ENCODE results near the gene GTF2A1L. TPM values are rescaled to one million over a fixed set of nuclear protein-coding genes. Genes with fewer than 3 reads are reported as not detected.
A peak's percentile ranks its signal among the peaks of the same experiment; 100 is the strongest.

The GTF2A1L gene
- total and polyA plus RNA-seq, 2 experiments from 2014 or later: 0.52 to 4.1 TPM

GRCh38 chr2:48651158-48651790 is 33.6 kb downstream of the GTF2A1L start:
- Histone ChIP-seq H3K4me3 (no peak overlapping the region), H3K27me3 (no peaks in the 10 kb centered on the region), H3K9me3 (ENCODE audit: low read depth) (no peaks in the 10 kb centered on the region), H3K27ac (no peak overlapping the region), H4K20me1 (ENCODE audit: insufficient read depth, poor library complexity, severe bottlenecking) (no peaks in the 10 kb centered on the region), H3K36me3 (replicated peaks; ENCODE audit: insufficient read depth, low read depth) (no peaks in the 10 kb centered on the region), H3K79me2 (no peaks in the 10 kb centered on the region), H3K4me1 (ENCODE audit: insufficient read depth) (no peaks in the 10 kb centered on the region), H3K9me2 (replicated peaks; ENCODE audit: insufficient read depth) (no peaks in the 10 kb centered on the region), H3K4me2 (no peak overlapping the region), H2AFZ (no peak overlapping the region)
- 49% methylated on average over 4 of the region's 4 CpGs for WGBS (ENCODE audit: low lambda C conversion rate, missing lambda C conversion rate)
- TF ChIP-seq CTCF (IDR thresholded peaks at IDR 0.05; ENCODE audit: poor library complexity) (no peak), EZH2 (IDR thresholded peaks at IDR 0.05; ENCODE audit: borderline replicate concordance) (no peak), EZH2phosphoT487 (IDR thresholded peaks at IDR 0.05; ENCODE audit: low read depth, severe bottlenecking, unreplicated experiment) (no peak)
- no peak for DNase-seq (ENCODE audit: low spot score)

DNA sequence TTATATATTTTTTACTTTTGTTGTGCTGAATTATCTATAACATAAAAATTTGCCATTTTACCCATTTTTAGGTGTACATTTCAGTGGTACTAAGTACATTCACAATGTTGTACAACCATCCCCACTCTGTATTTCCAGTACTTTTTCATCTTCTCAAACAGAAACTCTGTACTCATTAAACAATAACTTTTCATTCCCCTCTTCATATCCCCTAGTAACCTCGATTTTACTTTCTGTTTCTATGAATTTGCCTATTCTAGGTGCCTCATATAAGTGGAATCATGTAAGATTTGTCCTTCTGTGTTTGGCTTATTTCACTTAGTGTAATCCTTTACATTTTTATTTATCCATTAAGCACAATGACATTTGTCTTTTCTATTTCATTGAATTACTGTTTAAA is 51.3 kb downstream of the GTF2A1L start:
- 73% methylated on average over 1 of the region's 1 CpG for WGBS (ENCODE audit: low lambda C conversion rate, missing lambda C conversion rate)
- Histone ChIP-seq H3K27ac (no peak overlapping the region), H3K9me2 (replicated peaks; ENCODE audit: insufficient read depth) (no peaks in the 10 kb centered on the region), H2AFZ (no peak overlapping the region), H3K79me2 (no peaks in the 10 kb centered on the region), H3K4me2 (no peak overlapping the region), H4K20me1 (ENCODE audit: insufficient read depth, poor library complexity, severe bottlenecking) (no peaks in the 10 kb centered on the region), H3K36me3 (replicated peaks; ENCODE audit: insufficient read depth, low read depth) (no peaks in the 10 kb centered on the region), H3K9me3 (ENCODE audit: low read depth) (no peaks in the 10 kb centered on the region), H3K4me1 (ENCODE audit: insufficient read depth) (no peaks in the 10 kb centered on the region), H3K27me3 (no peaks in the 10 kb centered on the region), H3K4me3 (no peak overlapping the region)
- DNase-seq (ENCODE audit: low spot score): no peak
- no peak for TF ChIP-seq EZH2 (IDR thresholded peaks at IDR 0.05; ENCODE audit: borderline replicate concordance)
- no peak for TF ChIP-seq CTCF (IDR thresholded peaks at IDR 0.05; ENCODE audit: poor library complexity)
- TF ChIP-seq EZH2phosphoT487 (IDR thresholded peaks at IDR 0.05; ENCODE audit: low read depth, severe bottlenecking, unreplicated experiment): no peak

- Histone ChIP-seq H2AFZ (no peak overlapping the region), H3K79me2 (no peaks in the 10 kb centered on the region), H3K4me1 (ENCODE audit: insufficient read depth) (no peaks in the 10 kb centered on the region), H3K36me3 (replicated peaks; ENCODE audit: insufficient read depth, low read depth) (no peaks in the 10 kb centered on the region), H3K9me3 (ENCODE audit: low read depth) (no peaks in the 10 kb centered on the region), H3K4me3 (no peak overlapping the region), H3K9me2 (replicated peaks; ENCODE audit: insufficient read depth) (no peaks in the 10 kb centered on the region), H4K20me1 (ENCODE audit: insufficient read depth, poor library complexity, severe bottlenecking) (no peaks in the 10 kb centered on the region), H3K27me3 (no peaks in the 10 kb centered on the region), H3K27ac (peak overlapping the region; percentile 44), H3K4me2 (no peak overlapping the region)
- 57% methylated on average over 4 of the region's 4 CpGs for WGBS (ENCODE audit: low lambda C conversion rate, missing lambda C conversion rate)
- no peak for TF ChIP-seq EZH2 (IDR thresholded peaks at IDR 0.05; ENCODE audit: borderline replicate concordance)
- TF ChIP-seq EZH2phosphoT487 (IDR thresholded peaks at IDR 0.05; ENCODE audit: low read depth, severe bottlenecking, unreplicated experiment): no peak
- no peak for TF ChIP-seq CTCF (IDR thresholded peaks at IDR 0.05; ENCODE audit: poor library complexity)
- DNase-seq (ENCODE audit: low spot score): no peak
Measured at GRCh38 chr2:48673581-48673980, 55.9 kb downstream of the GTF2A1L start.
